ENCODE results near the gene RAD51B. TPM values are rescaled to one million over a fixed set of nuclear protein-coding genes. Genes with fewer than 3 reads are reported as not detected.

RAD51B gene
- total and polyA plus RNA-seq, 2 of the 13 experiments (the other 11 are each of a cell fraction or from before 2014, with no cell fraction given) = 7.0 to 9.5 TPM

DNA sequence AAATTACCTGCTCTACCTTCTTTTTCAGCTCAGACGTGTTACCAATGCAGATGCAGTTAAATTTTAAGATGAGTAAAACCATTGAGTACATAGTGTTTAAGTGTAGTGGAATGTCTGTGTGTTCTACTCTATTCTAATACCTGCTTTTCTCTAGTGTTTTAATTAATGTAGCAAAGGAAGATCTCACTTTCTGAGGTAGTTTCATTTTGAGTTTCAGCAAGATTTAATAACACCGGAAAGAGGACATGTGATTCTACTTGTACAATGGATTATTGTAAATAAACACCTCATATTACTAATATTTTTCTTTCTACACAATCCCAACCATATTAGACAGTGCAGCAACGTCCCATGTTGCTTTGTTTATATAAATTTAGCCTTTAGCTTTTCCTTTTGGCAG, 315.4 kb downstream of the RAD51B start:
- TF ChIP-seq, protein P1, sequence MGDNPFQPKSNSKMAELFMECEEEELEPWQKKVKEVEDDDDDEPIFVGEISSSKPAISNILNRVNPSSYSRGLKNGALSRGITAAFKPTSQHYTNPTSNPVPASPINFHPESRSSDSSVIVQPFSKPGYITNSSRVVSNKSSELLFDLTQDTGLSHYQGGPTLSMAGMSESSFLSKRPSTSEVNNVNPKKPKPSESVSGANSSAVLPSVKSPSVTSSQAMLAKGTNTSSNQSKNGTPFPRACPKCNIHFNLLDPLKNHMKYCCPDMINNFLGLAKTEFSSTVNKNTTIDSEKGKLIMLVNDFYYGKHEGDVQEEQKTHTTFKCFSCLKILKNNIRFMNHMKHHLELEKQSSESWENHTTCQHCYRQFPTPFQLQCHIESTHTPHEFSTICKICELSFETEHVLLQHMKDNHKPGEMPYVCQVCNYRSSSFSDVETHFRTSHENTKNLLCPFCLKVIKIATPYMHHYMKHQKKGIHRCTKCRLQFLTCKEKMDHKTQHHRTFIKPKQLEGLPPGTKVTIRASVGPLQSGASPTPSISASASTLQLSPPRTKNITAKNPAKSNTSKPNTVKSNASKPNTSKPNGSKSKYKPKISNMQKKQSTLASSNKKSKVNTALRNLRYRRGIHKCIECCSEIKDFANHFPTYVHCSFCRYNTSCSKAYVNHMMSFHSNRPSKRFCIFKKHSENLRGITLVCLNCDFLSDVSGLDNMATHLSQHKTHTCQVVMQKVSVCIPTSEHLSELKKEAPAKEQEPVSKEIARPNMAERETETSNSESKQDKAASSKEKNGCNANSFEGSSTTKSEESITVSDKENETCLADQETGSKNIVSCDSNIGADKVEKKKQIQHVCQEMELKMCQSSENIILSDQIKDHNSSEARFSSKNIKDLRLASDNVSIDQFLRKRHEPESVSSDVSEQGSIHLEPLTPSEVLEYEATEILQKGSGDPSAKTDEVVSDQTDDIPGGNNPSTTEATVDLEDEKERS (CRISPR knock-in tag; IDR thresholded peaks at IDR 0.05) = no peak
- no peak for TF ChIP-seq DNMT1 (CRISPR knock-in tag; IDR thresholded peaks at IDR 0.05)
- no peak for TF ChIP-seq HOXA3 (CRISPR knock-in tag; IDR thresholded peaks at IDR 0.05)
- TF ChIP-seq POGZ (CRISPR knock-in tag; IDR thresholded peaks at IDR 0.05) = no peak
- TF ChIP-seq ZNF83 (CRISPR knock-in tag; IDR thresholded peaks at IDR 0.05; ENCODE audit: borderline replicate concordance) = no peak
- no peak for TF ChIP-seq BCL6 (CRISPR knock-in tag; IDR thresholded peaks at IDR 0.05)
- TF ChIP-seq POLR2AphosphoS5 (IDR thresholded peaks at IDR 0.05; ENCODE audit: low read depth, low read length) = no peak
- no peak for TF ChIP-seq EP300 (IDR thresholded peaks at IDR 0.05; ENCODE audit: low read depth in 2 of 2, low read length in 2 of 2)
- no peak for TF ChIP-seq EP300 (CRISPR knock-in tag; IDR thresholded peaks at IDR 0.05; ENCODE audit: borderline replicate concordance)
- TF ChIP-seq SALL1 (CRISPR knock-in tag; IDR thresholded peaks at IDR 0.05) = no peak
- TF ChIP-seq TAF15 (IDR thresholded peaks at IDR 0.05; ENCODE audit: low read depth, low read length, poor library complexity, severe bottlenecking) = no peak
- TF ChIP-seq, protein P2, sequence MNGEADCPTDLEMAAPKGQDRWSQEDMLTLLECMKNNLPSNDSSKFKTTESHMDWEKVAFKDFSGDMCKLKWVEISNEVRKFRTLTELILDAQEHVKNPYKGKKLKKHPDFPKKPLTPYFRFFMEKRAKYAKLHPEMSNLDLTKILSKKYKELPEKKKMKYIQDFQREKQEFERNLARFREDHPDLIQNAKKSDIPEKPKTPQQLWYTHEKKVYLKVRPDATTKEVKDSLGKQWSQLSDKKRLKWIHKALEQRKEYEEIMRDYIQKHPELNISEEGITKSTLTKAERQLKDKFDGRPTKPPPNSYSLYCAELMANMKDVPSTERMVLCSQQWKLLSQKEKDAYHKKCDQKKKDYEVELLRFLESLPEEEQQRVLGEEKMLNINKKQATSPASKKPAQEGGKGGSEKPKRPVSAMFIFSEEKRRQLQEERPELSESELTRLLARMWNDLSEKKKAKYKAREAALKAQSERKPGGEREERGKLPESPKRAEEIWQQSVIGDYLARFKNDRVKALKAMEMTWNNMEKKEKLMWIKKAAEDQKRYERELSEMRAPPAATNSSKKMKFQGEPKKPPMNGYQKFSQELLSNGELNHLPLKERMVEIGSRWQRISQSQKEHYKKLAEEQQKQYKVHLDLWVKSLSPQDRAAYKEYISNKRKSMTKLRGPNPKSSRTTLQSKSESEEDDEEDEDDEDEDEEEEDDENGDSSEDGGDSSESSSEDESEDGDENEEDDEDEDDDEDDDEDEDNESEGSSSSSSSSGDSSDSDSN (CRISPR knock-in tag; IDR thresholded peaks at IDR 0.05) = no peak
- TF ChIP-seq, protein P3, sequence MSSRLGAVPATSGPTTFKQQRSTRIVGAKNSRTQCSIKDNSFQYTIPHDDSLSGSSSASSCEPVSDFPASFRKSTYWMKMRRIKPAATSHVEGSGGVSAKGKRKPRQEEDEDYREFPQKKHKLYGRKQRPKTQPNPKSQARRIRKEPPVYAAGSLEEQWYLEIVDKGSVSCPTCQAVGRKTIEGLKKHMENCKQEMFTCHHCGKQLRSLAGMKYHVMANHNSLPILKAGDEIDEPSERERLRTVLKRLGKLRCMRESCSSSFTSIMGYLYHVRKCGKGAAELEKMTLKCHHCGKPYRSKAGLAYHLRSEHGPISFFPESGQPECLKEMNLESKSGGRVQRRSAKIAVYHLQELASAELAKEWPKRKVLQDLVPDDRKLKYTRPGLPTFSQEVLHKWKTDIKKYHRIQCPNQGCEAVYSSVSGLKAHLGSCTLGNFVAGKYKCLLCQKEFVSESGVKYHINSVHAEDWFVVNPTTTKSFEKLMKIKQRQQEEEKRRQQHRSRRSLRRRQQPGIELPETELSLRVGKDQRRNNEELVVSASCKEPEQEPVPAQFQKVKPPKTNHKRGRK (CRISPR knock-in tag; IDR thresholded peaks at IDR 0.05) = no peak
- TF ChIP-seq KLF12 (CRISPR knock-in tag; IDR thresholded peaks at IDR 0.05; ENCODE audit: borderline replicate concordance) = no peak
- no peak for TF ChIP-seq ZNF143 (CRISPR knock-in tag; IDR thresholded peaks at IDR 0.05)
- TF ChIP-seq FOXP1 (IDR thresholded peaks at IDR 0.05) = no peak
- no peak for TF ChIP-seq FOXP1 (CRISPR knock-in tag; IDR thresholded peaks at IDR 0.05)
- TF ChIP-seq TCF7 (IDR thresholded peaks at IDR 0.05; ENCODE audit: low read depth) = no peak
- TF ChIP-seq ZNF468 (CRISPR knock-in tag; IDR thresholded peaks at IDR 0.05) = no peak
- no peak for TF ChIP-seq SP1 (IDR thresholded peaks at IDR 0.05)
- no peak for TF ChIP-seq SP1 (CRISPR knock-in tag; IDR thresholded peaks at IDR 0.05)
- TF ChIP-seq SP140L (CRISPR knock-in tag; IDR thresholded peaks at IDR 0.05; ENCODE audit: borderline replicate concordance) = no peak
- no peak for TF ChIP-seq ZKSCAN1 (IDR thresholded peaks at IDR 0.05; ENCODE audit: low read length)
- FAIRE-seq = no peak
- Histone ChIP-seq H3K9ac (ENCODE audit: insufficient read depth, low read depth, low read length) (no peak overlapping the region), H4K20me1 (ENCODE audit: insufficient read depth, low read length) (no peaks in the 10 kb centered on the region), H3K79me2 (ENCODE audit: insufficient read depth, low read length) (no peaks in the 10 kb centered on the region), H3K9me3 (ENCODE audit: low read length) (no peaks in the 10 kb centered on the region), H3K27me3 (ENCODE audit: control insufficient read depth in 1 of 2, insufficient read depth in 2 of 2, low read length in 2 of 2) (no peaks in the 10 kb centered on the region), H3K4me2 (ENCODE audit: low read depth, low read length) (no peak overlapping the region), H3K27ac (ENCODE audit: extremely low read length, insufficient read depth, low read length) (no peak overlapping the region), H3K4me3 (replicated peaks in 1 of 3; ENCODE audit: insufficient read depth in 1 of 3, low read depth in 2 of 3, low read length in 3 of 3) (no peak overlapping the region), H3K36me3 (replicated peaks in 1 of 2; ENCODE audit: control insufficient read depth in 1 of 2, insufficient read depth in 2 of 2, low read length in 2 of 2) (no peaks in the 10 kb centered on the region), H2AFZ (ENCODE audit: low read length) (no peak overlapping the region), H3K4me1 (ENCODE audit: insufficient read depth, low read length) (0 out of 2 replicates have a peak, but pooled peaks cover 13% of the 10 kb centered on the region)
- WGBS (ENCODE audit: low lambda C conversion rate) = 93% methylated on average over 3 of the region's 3 CpGs
- no peak for ATAC-seq
- no peak for DNase-seq (ENCODE audit: low spot score)
- CTCF ChIA-PET (ENCODE audit: low intra/inter-chr PET ratio, low total read pairs) = no interaction called here
- BruUV-seq (replicated peaks) = no TSS peak
- intact Hi-C loops (cut with micrococcal nuclease; ENCODE audit: unreplicated experiment) (no loop called here), in situ Hi-C loops (cut with HindIII; ENCODE audit: extremely low pct_ligation_motif_present, low pct_unique_long_range_greater_than_20kb) (no loop called here)
- POLR2A ChIA-PET = no interaction called here

All from HepG2 (cell line).